ENCODE measurements around the gene GUF1.

GUF1 gene

GRCh38 chr4:44701037-44701436, 22.8 kb downstream of the GUF1 start:
- TF ChIP-seq, protein P1, sequence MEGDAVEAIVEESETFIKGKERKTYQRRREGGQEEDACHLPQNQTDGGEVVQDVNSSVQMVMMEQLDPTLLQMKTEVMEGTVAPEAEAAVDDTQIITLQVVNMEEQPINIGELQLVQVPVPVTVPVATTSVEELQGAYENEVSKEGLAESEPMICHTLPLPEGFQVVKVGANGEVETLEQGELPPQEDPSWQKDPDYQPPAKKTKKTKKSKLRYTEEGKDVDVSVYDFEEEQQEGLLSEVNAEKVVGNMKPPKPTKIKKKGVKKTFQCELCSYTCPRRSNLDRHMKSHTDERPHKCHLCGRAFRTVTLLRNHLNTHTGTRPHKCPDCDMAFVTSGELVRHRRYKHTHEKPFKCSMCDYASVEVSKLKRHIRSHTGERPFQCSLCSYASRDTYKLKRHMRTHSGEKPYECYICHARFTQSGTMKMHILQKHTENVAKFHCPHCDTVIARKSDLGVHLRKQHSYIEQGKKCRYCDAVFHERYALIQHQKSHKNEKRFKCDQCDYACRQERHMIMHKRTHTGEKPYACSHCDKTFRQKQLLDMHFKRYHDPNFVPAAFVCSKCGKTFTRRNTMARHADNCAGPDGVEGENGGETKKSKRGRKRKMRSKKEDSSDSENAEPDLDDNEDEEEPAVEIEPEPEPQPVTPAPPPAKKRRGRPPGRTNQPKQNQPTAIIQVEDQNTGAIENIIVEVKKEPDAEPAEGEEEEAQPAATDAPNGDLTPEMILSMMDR (conservative IDR thresholded peaks at IDR 0.05; ENCODE audit: low read depth, low read length): no peak
- DNase-seq (ENCODE audit: low read depth): no peak
- no peak overlapping the region for H3K4me3 ChIP-seq (ENCODE audit: low read length)

- TF ChIP-seq, protein P1 (conservative IDR thresholded peaks at IDR 0.05; ENCODE audit: low read depth, low read length): no peak
- no peak overlapping the region for H3K4me3 ChIP-seq (ENCODE audit: low read length)
- no peak for DNase-seq (ENCODE audit: low read depth)
Observed at GRCh38 chr4:44704673-44705072, 26.5 kb downstream of the GUF1 start.

GRCh38 chr4:44713125-44713524, 34.9 kb downstream of the GUF1 start:
- H3K4me3 ChIP-seq (ENCODE audit: low read length): no peak overlapping the region
- TF ChIP-seq, protein P1 (conservative IDR thresholded peaks at IDR 0.05; ENCODE audit: low read depth, low read length): no peak
- DNase-seq (ENCODE audit: low read depth): no peak

DNA sequence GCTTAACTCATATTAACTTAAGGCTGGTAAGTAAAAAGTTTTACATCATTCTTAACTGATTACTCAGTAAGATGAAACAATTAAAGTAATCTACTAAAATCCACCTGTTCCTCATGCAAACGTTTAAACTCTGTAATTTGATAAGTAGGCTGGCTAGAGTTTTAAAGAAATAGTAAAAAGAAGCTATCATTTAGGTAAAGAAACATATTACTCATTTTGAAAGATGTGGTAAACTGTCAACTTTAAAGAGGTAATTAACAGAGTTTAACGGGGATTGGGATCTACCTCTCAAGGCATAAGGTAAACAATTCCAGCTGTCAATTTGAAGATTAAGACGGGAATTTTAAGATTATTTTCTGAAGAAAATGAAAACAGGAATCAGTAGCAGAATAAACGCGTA, 38.4 kb downstream of the GUF1 start:
- TF ChIP-seq, protein P1 (conservative IDR thresholded peaks at IDR 0.05; ENCODE audit: low read depth, low read length): no peak
- no peak overlapping the region for H3K4me3 ChIP-seq (ENCODE audit: low read length)
- DNase-seq (ENCODE audit: low read depth): no peak

GRCh38 chr4:44720371-44720770, 42.2 kb downstream of the GUF1 start:
- no peak overlapping the region for H3K4me3 ChIP-seq (ENCODE audit: low read length)
- TF ChIP-seq, protein P1 (conservative IDR thresholded peaks at IDR 0.05; ENCODE audit: low read depth, low read length): no peak

DNA sequence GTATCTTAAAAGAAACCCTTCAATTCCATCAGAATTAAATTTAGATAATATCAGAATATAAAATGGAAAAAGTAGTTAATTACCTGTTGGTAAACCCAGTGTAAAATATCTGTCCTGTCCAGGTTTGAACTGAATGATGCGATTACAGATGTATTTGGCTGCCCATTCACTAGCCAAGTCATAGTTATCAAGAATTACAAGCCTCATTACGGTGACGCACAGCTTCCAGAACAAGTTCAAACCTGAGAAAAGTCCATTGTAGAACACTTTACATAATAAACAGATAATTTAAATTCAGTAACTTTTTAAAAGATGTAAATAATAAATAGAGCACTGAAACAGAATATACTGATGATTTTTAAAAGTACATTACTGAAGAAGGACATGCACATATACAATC, 43.8 kb downstream of the GUF1 start:
- TF ChIP-seq, protein P1 (conservative IDR thresholded peaks at IDR 0.05; ENCODE audit: low read depth, low read length): no peak
- H3K4me3 ChIP-seq (ENCODE audit: low read length): no peak overlapping the region
- DNase-seq (ENCODE audit: low read depth): no peak

More at GRCh38 chr4:44720371-44720770, 42.2 kb downstream of the GUF1 start:
- DNase-seq (ENCODE audit: low read depth): no peak

DNA sequence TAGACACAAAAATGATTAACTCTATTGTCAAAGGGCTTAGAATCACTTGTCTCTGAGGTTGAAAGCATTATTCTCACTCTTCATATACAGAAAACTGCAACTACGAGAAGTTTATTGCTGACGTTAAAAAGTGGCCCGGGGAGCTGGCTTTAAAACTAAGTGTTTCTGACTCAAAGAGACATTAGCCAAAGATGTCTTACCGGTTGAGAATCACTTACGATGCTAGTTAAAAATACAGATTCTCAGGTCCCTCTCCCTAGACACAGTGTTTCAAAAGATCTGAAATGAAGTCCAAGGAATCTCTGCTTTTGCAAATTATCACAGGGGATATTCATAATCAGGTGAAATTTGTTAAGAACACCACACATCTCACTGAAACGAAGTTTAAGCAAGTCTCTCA, 46.9 kb downstream of the GUF1 start:
- H3K4me3 ChIP-seq (ENCODE audit: low read length): peak overlapping the region; percentile 85
- TF ChIP-seq, protein P1 (conservative IDR thresholded peaks at IDR 0.05; ENCODE audit: low read depth, low read length): no peak
- no peak for DNase-seq (ENCODE audit: low read depth)
